PC-9 (cell line): Measurements from ENCODE around the gene ZCCHC7.

Experiments used
- EZH2 ChIP-seq: fragments of 200-600 bp; sonication (generic); IDR thresholded peaks from 2 replicates; pipeline ENCODE4 v1.8.0; 2017; ENCODE audit warnings: antibody characterized with exemption, low read depth
- TF ChIP-seq, protein P1 (sequence below): fragments of 200-600 bp; sonication (generic); conservative IDR thresholded peaks from 2 replicates; pipeline ENCODE4 v1.6.1; 2017; ENCODE audit warnings: mixed run types, antibody characterized with exemption, mild to moderate bottlenecking, moderate library complexity

DNA sequence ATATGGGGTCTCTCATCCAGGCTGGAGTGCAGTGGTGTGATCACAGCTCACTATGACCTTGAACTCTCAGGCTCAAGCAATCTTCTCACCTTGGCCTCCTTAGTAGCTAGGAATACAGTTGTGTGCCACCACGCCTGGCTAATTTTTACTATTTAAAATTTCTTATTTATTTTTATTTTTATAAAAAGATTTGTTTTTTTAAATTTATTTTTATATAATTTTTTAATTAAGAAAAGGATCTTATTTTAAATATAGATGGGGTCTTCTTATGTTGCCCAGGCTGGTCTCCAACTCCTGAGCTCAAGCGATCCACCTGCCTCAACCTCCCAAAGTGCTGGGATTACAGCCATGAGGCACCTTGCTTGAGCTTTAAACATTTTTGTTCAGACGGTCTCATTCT is 2.4 kb upstream of the ZCCHC7 start:
- TF ChIP-seq, protein P1, sequence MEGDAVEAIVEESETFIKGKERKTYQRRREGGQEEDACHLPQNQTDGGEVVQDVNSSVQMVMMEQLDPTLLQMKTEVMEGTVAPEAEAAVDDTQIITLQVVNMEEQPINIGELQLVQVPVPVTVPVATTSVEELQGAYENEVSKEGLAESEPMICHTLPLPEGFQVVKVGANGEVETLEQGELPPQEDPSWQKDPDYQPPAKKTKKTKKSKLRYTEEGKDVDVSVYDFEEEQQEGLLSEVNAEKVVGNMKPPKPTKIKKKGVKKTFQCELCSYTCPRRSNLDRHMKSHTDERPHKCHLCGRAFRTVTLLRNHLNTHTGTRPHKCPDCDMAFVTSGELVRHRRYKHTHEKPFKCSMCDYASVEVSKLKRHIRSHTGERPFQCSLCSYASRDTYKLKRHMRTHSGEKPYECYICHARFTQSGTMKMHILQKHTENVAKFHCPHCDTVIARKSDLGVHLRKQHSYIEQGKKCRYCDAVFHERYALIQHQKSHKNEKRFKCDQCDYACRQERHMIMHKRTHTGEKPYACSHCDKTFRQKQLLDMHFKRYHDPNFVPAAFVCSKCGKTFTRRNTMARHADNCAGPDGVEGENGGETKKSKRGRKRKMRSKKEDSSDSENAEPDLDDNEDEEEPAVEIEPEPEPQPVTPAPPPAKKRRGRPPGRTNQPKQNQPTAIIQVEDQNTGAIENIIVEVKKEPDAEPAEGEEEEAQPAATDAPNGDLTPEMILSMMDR, result no peak
- TF ChIP-seq EZH2, result no peak
